ENCODE data around the gene RBM12.
A peak's percentile ranks its signal among the peaks of the same experiment; 100 is the strongest.

Gene RBM12

DNA sequence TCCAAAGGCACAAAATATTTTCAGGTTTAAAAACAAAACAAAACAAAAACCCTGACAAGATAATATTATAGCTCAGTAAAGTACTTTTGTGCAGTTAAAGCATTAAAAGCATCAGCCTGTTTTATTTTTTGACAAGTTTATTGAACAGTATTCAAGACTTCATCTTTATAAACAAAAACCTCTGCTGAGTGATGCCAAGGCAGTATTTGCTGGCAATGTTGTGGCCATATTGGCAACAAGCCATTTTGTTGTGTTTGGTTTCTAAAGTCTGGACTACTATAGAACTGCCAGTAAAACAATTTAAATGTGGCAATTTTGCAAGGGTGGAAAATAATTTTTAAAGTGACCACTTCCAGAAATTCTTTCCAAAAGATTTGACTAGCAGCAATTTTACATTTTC lies 15.9 kb downstream of the RBM12 start:
- H3K4me1 ChIP-seq (ENCODE audit: insufficient read depth, low read length) = 0 out of 2 replicates have a peak, but pooled peaks cover 5% of the 10 kb centered on the region
- no peaks in the 10 kb centered on the region for H3K27me3 ChIP-seq (ENCODE audit: insufficient read depth, low read length, poor library complexity)
- no peak overlapping the region for H2AFZ ChIP-seq (ENCODE audit: low read depth, low read length)
- H4K20me1 ChIP-seq (ENCODE audit: insufficient read depth, low read length) = peaks cover 76% of the 10 kb centered on the region
- no peak overlapping the region for H3K4me3 ChIP-seq (ENCODE audit: low read depth in 1 of 2, low read length in 2 of 2)
- H3K27ac ChIP-seq (ENCODE audit: low read length) = no peak overlapping the region
- peaks cover 39% of the 10 kb centered on the region for H3K36me3 ChIP-seq (ENCODE audit: insufficient read depth, low read length)
- no peaks in the 10 kb centered on the region for H3K9me3 ChIP-seq (ENCODE audit: insufficient read depth, low read length, severe bottlenecking)
- DNase-seq (no peak), ATAC-seq (ENCODE audit: insufficient read depth, low read depth) (no peak)
- no peak for TF ChIP-seq EZH2 (IDR thresholded peaks at IDR 0.05; ENCODE audit: borderline replicate concordance, low read depth, low read length, severe bottlenecking)
- H3K79me2 ChIP-seq (ENCODE audit: insufficient read depth, low read length) = peaks cover 98% of the 10 kb centered on the region
- no peak overlapping the region for H3K9ac ChIP-seq (ENCODE audit: low read depth, low read length)
- H3K4me2 ChIP-seq (ENCODE audit: insufficient read depth, low read length) = no peak overlapping the region

DNA sequence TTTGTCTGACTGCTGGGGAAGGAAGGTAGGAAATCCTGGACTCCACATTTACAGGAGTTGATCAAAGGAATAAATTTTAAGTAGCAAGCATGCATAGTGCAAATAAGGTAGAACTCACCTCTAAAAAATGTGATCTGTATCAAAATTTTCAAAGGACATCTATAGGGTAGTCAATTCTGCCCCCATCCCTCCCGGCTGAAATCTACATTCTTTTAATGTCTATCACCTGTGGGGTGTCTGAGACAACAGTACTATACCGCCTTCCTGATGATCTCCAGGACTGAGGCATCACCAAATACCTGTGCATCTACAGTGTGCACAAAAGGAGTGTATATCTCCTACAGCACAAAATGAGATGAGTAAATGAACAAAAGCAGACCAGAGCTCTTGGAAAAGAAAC lies 19.9 kb downstream of the RBM12 start:
- Histone ChIP-seq H3K9ac (ENCODE audit: low read depth, low read length) (no peak overlapping the region), H3K36me3 (ENCODE audit: insufficient read depth, low read length) (peaks cover 7% of the 10 kb centered on the region; the same call in 1 of the 2 replicates), H3K4me2 (ENCODE audit: insufficient read depth, low read length) (no peak overlapping the region), H3K4me3 (ENCODE audit: low read depth in 1 of 2, low read length in 2 of 2) (no peak overlapping the region), H3K4me1 (ENCODE audit: insufficient read depth, low read length) (no peaks in the 10 kb centered on the region), H3K9me3 (ENCODE audit: insufficient read depth, low read length, severe bottlenecking) (no peaks in the 10 kb centered on the region), H2AFZ (ENCODE audit: low read depth, low read length) (no peak overlapping the region), H3K79me2 (ENCODE audit: insufficient read depth, low read length) (peaks cover 96% of the 10 kb centered on the region), H3K27me3 (ENCODE audit: insufficient read depth, low read length, poor library complexity) (no peaks in the 10 kb centered on the region), H4K20me1 (ENCODE audit: insufficient read depth, low read length) (peaks cover 75% of the 10 kb centered on the region), H3K27ac (ENCODE audit: low read length) (no peak overlapping the region)
- TF ChIP-seq EZH2 (IDR thresholded peaks at IDR 0.05; ENCODE audit: borderline replicate concordance, low read depth, low read length, severe bottlenecking) = no peak
- TF ChIP-seq, protein P1, sequence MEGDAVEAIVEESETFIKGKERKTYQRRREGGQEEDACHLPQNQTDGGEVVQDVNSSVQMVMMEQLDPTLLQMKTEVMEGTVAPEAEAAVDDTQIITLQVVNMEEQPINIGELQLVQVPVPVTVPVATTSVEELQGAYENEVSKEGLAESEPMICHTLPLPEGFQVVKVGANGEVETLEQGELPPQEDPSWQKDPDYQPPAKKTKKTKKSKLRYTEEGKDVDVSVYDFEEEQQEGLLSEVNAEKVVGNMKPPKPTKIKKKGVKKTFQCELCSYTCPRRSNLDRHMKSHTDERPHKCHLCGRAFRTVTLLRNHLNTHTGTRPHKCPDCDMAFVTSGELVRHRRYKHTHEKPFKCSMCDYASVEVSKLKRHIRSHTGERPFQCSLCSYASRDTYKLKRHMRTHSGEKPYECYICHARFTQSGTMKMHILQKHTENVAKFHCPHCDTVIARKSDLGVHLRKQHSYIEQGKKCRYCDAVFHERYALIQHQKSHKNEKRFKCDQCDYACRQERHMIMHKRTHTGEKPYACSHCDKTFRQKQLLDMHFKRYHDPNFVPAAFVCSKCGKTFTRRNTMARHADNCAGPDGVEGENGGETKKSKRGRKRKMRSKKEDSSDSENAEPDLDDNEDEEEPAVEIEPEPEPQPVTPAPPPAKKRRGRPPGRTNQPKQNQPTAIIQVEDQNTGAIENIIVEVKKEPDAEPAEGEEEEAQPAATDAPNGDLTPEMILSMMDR (IDR thresholded peaks at IDR 0.05; ENCODE audit: borderline replicate concordance, extremely low read depth, low read length, poor library complexity, severe bottlenecking) = no peak
- ATAC-seq (ENCODE audit: insufficient read depth, low read depth) (no peak), DNase-seq (no peak)

DNA sequence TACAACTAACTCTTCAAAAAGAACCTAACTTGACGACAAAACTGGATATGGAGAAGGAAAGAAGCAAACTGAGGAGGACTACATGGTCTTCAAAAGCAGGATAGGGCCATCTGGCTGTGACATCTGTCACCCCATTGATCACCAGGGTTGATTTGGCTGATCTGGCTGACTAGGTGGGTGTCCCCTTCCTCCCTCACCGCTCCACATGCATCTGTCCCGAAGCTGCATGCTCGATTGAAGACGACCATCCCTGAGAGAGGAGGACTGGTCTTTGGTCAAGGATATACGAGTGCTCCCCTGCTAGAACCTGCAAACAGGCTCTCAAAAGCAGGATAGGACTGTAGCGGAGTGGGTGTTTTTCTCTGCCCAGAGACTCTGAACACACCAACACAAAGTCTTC lies 21.7 kb downstream of the RBM12 start:
- no peak overlapping the region for H3K4me2 ChIP-seq (ENCODE audit: insufficient read depth, low read length)
- H4K20me1 ChIP-seq (ENCODE audit: insufficient read depth, low read length) = peaks cover 70% of the 10 kb centered on the region
- H3K79me2 ChIP-seq (ENCODE audit: insufficient read depth, low read length) = peaks cover 96% of the 10 kb centered on the region
- TF ChIP-seq EZH2 (IDR thresholded peaks at IDR 0.05; ENCODE audit: borderline replicate concordance, low read depth, low read length, severe bottlenecking) = no peak
- TF ChIP-seq, protein P1 (IDR thresholded peaks at IDR 0.05; ENCODE audit: borderline replicate concordance, extremely low read depth, low read length, poor library complexity, severe bottlenecking) = no peak
- ATAC-seq (ENCODE audit: insufficient read depth, low read depth) (no peak), DNase-seq (peak; percentile 3)
- H3K9me3 ChIP-seq (ENCODE audit: insufficient read depth, low read length, severe bottlenecking) = no peaks in the 10 kb centered on the region
- H2AFZ ChIP-seq (ENCODE audit: low read depth, low read length) = no peak overlapping the region
- H3K27me3 ChIP-seq (ENCODE audit: insufficient read depth, low read length, poor library complexity) = no peaks in the 10 kb centered on the region
- H3K9ac ChIP-seq (ENCODE audit: low read depth, low read length) = no peak overlapping the region
- H3K27ac ChIP-seq (ENCODE audit: low read length) = no peak overlapping the region
- no peaks in the 10 kb centered on the region for H3K4me1 ChIP-seq (ENCODE audit: insufficient read depth, low read length)
- 0 out of 2 replicates have a peak, but pooled peaks cover 4% of the 10 kb centered on the region for H3K36me3 ChIP-seq (ENCODE audit: insufficient read depth, low read length)
- H3K4me3 ChIP-seq (ENCODE audit: low read depth in 1 of 2, low read length in 2 of 2) = no peak overlapping the region

- Histone ChIP-seq H3K27ac (ENCODE audit: low read length) (no peak overlapping the region), H2AFZ (ENCODE audit: low read depth, low read length) (no peak overlapping the region), H3K4me2 (ENCODE audit: insufficient read depth, low read length) (no peak overlapping the region), H3K36me3 (ENCODE audit: insufficient read depth, low read length) (0 out of 2 replicates have a peak, but pooled peaks cover 4% of the 10 kb centered on the region), H3K27me3 (ENCODE audit: insufficient read depth, low read length, poor library complexity) (no peaks in the 10 kb centered on the region), H3K9ac (ENCODE audit: low read depth, low read length) (no peak overlapping the region), H4K20me1 (ENCODE audit: insufficient read depth, low read length) (peaks cover 74% of the 10 kb centered on the region), H3K9me3 (ENCODE audit: insufficient read depth, low read length, severe bottlenecking) (no peaks in the 10 kb centered on the region), H3K4me1 (ENCODE audit: insufficient read depth, low read length) (no peaks in the 10 kb centered on the region), H3K4me3 (ENCODE audit: low read depth in 1 of 2, low read length in 2 of 2) (no peak overlapping the region), H3K79me2 (ENCODE audit: insufficient read depth, low read length) (peaks cover 98% of the 10 kb centered on the region)
- TF ChIP-seq, protein P1 (IDR thresholded peaks at IDR 0.05; ENCODE audit: borderline replicate concordance, extremely low read depth, low read length, poor library complexity, severe bottlenecking) = no peak
- no peak for TF ChIP-seq EZH2 (IDR thresholded peaks at IDR 0.05; ENCODE audit: borderline replicate concordance, low read depth, low read length, severe bottlenecking)
- ATAC-seq (ENCODE audit: insufficient read depth, low read depth) (no peak), DNase-seq (no peak)
These were observed 23.0 kb downstream of the RBM12 start for GRCh38 chr20:35641743-35642142.
